ENCODE data around the gene RBL1. TPM values are rescaled to one million over a fixed set of nuclear protein-coding genes. Genes with fewer than 3 reads are reported as not detected.
A peak's percentile ranks its signal among the peaks of the same experiment; 100 is the strongest.

Gene RBL1
- total and polyA plus RNA-seq, 2 of the 4 experiments (the other 2 are of a cell fraction), result 3.3 to 7.5 TPM

- Histone ChIP-seq H3K14ac (replicated peaks; ENCODE audit: low read depth, low read length) (no peak overlapping the region), H3K9me1 (ENCODE audit: insufficient read depth, low read length) (0 out of 2 replicates have a peak, but pooled peaks cover 2% of the 10 kb centered on the region), H3K79me1 (ENCODE audit: low read depth in 1 of 2, low read length in 2 of 2) (peaks cover 0 to 3% of the 10 kb centered on the region in 2 experiments; a peak in 1 of 4 replicates), H2AFZ (replicated peaks; ENCODE audit: low read length, poor library complexity) (no peak overlapping the region), H2BK20ac (ENCODE audit: low read depth, low read length) (no peak overlapping the region), H3K4me2 (ENCODE audit: low read depth, low read length) (no peak overlapping the region; the same call in 1 of the 2 replicates), H3K9ac (ENCODE audit: low read depth, low read length) (no peak overlapping the region), H4K5ac (ENCODE audit: low read depth, low read length) (no peak overlapping the region), H3K27ac (ENCODE audit: insufficient read depth, low read length) (peak overlapping the region; percentile 29; the same call in 1 of the 2 replicates), H3K27me3 (ENCODE audit: control insufficient read depth, insufficient read depth, low read length) (no peaks in the 10 kb centered on the region), H3K56ac (ENCODE audit: extremely low read depth, insufficient read depth, low read length) (no peak overlapping the region), H3K18ac (ENCODE audit: low read depth, low read length) (no peak overlapping the region), H3K4me1 (ENCODE audit: control insufficient read depth, insufficient read depth, low read length) (peaks cover 2% of the 10 kb centered on the region; the same call in 1 of the 2 replicates), H4K20me1 (ENCODE audit: insufficient read depth, low read length) (no peaks in the 10 kb centered on the region), H4K8ac (ENCODE audit: low read depth in 2 of 2, low read length in 2 of 2) (no peak overlapping the region), H3K23ac (ENCODE audit: low read depth, low read length) (no peak overlapping the region), H2AK5ac (ENCODE audit: low read depth, low read length) (no peak overlapping the region), H4K91ac (ENCODE audit: insufficient read depth, low read depth, low read length) (no peak overlapping the region), H2AK9ac (replicated peaks; ENCODE audit: low read depth, low read length, poor library complexity) (no peak overlapping the region), H3K9me3 (ENCODE audit: control insufficient read depth, insufficient read depth, low read length) (no peaks in the 10 kb centered on the region), H2BK120ac (ENCODE audit: low read depth, low read length) (no peak overlapping the region), H2BK15ac (ENCODE audit: low read depth, low read length) (no peak overlapping the region), H3K36me3 (ENCODE audit: control insufficient read depth, insufficient read depth, low read length) (peaks cover 10% of the 10 kb centered on the region), H3K4ac (ENCODE audit: low read depth, low read length) (no peak overlapping the region), H2BK5ac (ENCODE audit: low read depth, low read length, poor library complexity, severe bottlenecking) (peak overlapping the region; percentile 57), H3K4me3 (ENCODE audit: insufficient read depth, low read depth, low read length) (no peak overlapping the region)
- peak; percentile 76 for ATAC-seq (ENCODE audit: low read depth)
- intact Hi-C loops (cut with micrococcal nuclease), result no loop called here
- dilution Hi-C loops (cut with HindIII; ENCODE audit: low sequenced_read_pairs, unreplicated experiment), result no loop called here
- TF ChIP-seq RAD21 (IDR thresholded peaks at IDR 0.05; ENCODE audit: low read length) (no peak), CEBPB (IDR thresholded peaks at IDR 0.05; ENCODE audit: low read depth, low read length) (peak; percentile 51), RFX5 (IDR thresholded peaks at IDR 0.05; ENCODE audit: low read depth, low read length) (no peak), SMC3 (IDR thresholded peaks at IDR 0.05; ENCODE audit: low read depth, low read length) (no peak), ELK1 (IDR thresholded peaks at IDR 0.05; ENCODE audit: borderline replicate concordance, low read depth, low read length) (no peak)
- DNase-seq, result peak; percentile 57
- WGBS, 2 experiments (ENCODE audit: extremely low coverage in 2 of 2, insufficient read length in 1 of 2), result 100% methylated on average over 1 of the region's 4 CpGs; no CpG with 5 or more reads in 1 of the 2 experiments
- ChIA-PET CTCF (no interaction called here), POLR2A (ENCODE audit: unreplicated experiment) (no interaction called here)
- BruUV-seq (replicated peaks), result no TSS peak
- in situ Hi-C loops (cut with MboI; ENCODE audit: low sequenced_read_pairs), result no loop called here
Observed at GRCh38 chr20:37053230-37053950, 42.4 kb downstream of the RBL1 start.

Data from IMR-90 (cell line).